Measurements from ENCODE around the gene DET1.
"Not testable (repeated sequence)": the region's sequence is repeated elsewhere in the genome, so short reads cannot be mapped to it uniquely, and the experiment has no call there.

The DET1 gene

GRCh38 chr15:88469321-88469720 is 77.2 kb downstream of the DET1 start:
- TF ChIP-seq Cebpa-rat (IDR thresholded peaks at IDR 0.05), result no peak
- no peak overlapping the region for H3K9ac ChIP-seq
- peak overlapping the region; percentile 94 for H3K4me2 ChIP-seq
- H3K36me3 ChIP-seq, result peaks cover 66% of the 10 kb centered on the region
- H3K27ac ChIP-seq, result no peak overlapping the region
- H4K20me1 ChIP-seq, result no peaks in the 10 kb centered on the region
- H3K9me3 ChIP-seq, result no peaks in the 10 kb centered on the region
- H3K4me3 ChIP-seq, result no peak overlapping the region
- peaks cover 26% of the 10 kb centered on the region for H3K4me1 ChIP-seq
- no peaks in the 10 kb centered on the region for H3K27me3 ChIP-seq

- H3K4me1 ChIP-seq, result peaks cover 26% of the 10 kb centered on the region
These were observed 77.8 kb downstream of the DET1 start for GRCh38 chr15:88468721-88469120.

GRCh38 chr15:88467935-88468528 is 78.4 kb downstream of the DET1 start:
- Histone ChIP-seq H4K20me1 (no peaks in the 10 kb centered on the region), H3K27me3 (no peaks in the 10 kb centered on the region), H3K9ac (peak overlapping the region; percentile 92), H3K36me3 (peaks cover 66% of the 10 kb centered on the region), H3K4me1 (peaks cover 26% of the 10 kb centered on the region), H3K9me3 (no peaks in the 10 kb centered on the region), H3K4me3 (peak overlapping the region; percentile 84), H3K4me2 (peak overlapping the region; percentile 94), H3K27ac (peak overlapping the region; percentile 98)
- no peak for TF ChIP-seq Cebpa-rat (IDR thresholded peaks at IDR 0.05)

More at GRCh38 chr15:88468721-88469120, 77.8 kb downstream of the DET1 start:
- H4K20me1 ChIP-seq, H3K27ac ChIP-seq, H3K9me3 ChIP-seq, H3K27me3 ChIP-seq: not testable (repeated sequence)
- Histone ChIP-seq H3K4me2 (peak overlapping the region; percentile 94), H3K4me3 (peak overlapping the region; percentile 84), H3K9ac (peak overlapping the region; percentile 92; the same call in 1 of the 2 replicates), H3K36me3 (peaks cover 66% of the 10 kb centered on the region)

GRCh38 chr15:88467073-88467934 is 79.2 kb downstream of the DET1 start, which contains the start of the genes MRPL46 and MRPS11:
TSS of gene MRPL46 (minus strand) at chr15:88467388. CDS start at chr15:88467377, 11 bp downstream.
TSS of gene MRPS11 (plus strand) at chr15:88467708. CDS start at chr15:88467718, 10 bp downstream.
- Histone ChIP-seq H3K27ac (peak within 1 kb of the TSS; percentile 98), H4K20me1 (no peaks in the 10 kb centered on the region), H3K9me3 (no peaks in the 10 kb centered on the region), H3K4me3 (peak within 1 kb of the TSS; percentile 84), H3K9ac (peak within 1 kb of the TSS; percentile 92), H3K27me3 (no peaks in the 10 kb centered on the region), H3K36me3 (peaks cover 66% of the 10 kb centered on the region), H3K4me2 (peak within 1 kb of the TSS; percentile 94), H3K4me1 (peaks cover 26% of the 10 kb centered on the region)
- no peak for TF ChIP-seq Cebpa-rat (IDR thresholded peaks at IDR 0.05)

- no peak overlapping the region for H3K27ac ChIP-seq
- no peaks in the 10 kb centered on the region for H3K27me3 ChIP-seq
- no peaks in the 10 kb centered on the region for H4K20me1 ChIP-seq
- H3K4me1 ChIP-seq, result peaks cover 26% of the 10 kb centered on the region
- no peak overlapping the region; the same call in 1 of the 2 replicates for H3K9ac ChIP-seq
- TF ChIP-seq Cebpa-rat (IDR thresholded peaks at IDR 0.05), result no peak
- peak overlapping the region; percentile 94 for H3K4me2 ChIP-seq
- H3K9me3 ChIP-seq, result no peaks in the 10 kb centered on the region
- H3K36me3 ChIP-seq, result peaks cover 67% of the 10 kb centered on the region
- peak overlapping the region; percentile 84 for H3K4me3 ChIP-seq
These were observed 80.8 kb downstream of the DET1 start for GRCh38 chr15:88465633-88466224.

GRCh38 chr15:88463870-88464532 is 82.5 kb downstream of the DET1 start:
- peaks cover 67% of the 10 kb centered on the region for H3K36me3 ChIP-seq
- H3K4me2 ChIP-seq, result no peak overlapping the region
- no peak overlapping the region for H3K4me3 ChIP-seq
- no peak overlapping the region for H3K27ac ChIP-seq
- peaks cover 23% of the 10 kb centered on the region for H3K4me1 ChIP-seq
- TF ChIP-seq Cebpa-rat (IDR thresholded peaks at IDR 0.05), result no peak
- no peak overlapping the region for H3K9ac ChIP-seq
- H3K27me3 ChIP-seq, result no peaks in the 10 kb centered on the region
- no peaks in the 10 kb centered on the region for H3K9me3 ChIP-seq
- H4K20me1 ChIP-seq, result no peaks in the 10 kb centered on the region
